ENCODE measurements around the gene ACBD4. TPM values are rescaled to one million over a fixed set of nuclear protein-coding genes. Genes with fewer than 3 reads are reported as not detected.

Gene ACBD4
- total and polyA plus RNA-seq, 4 donors: 7.8 to 15.7 (median 12.7) TPM

- H3K4me1 ChIP-seq (ENCODE audit: control insufficient read depth in 5 of 5, insufficient read depth in 5 of 5, low read length in 5 of 5): peaks cover 0 to 1% (median 0%) of the 10 kb centered on the region in 5 donors
- no peak overlapping the region for H3K9ac ChIP-seq (ENCODE audit: insufficient read depth in 1 of 2, low read length in 2 of 2)
- WGBS, 2 donors: 93 to 94% methylated on average over 20 of the region's 20 CpGs
- DNase-seq: no peak
- H3K4me3 ChIP-seq: no peak overlapping the region
- H3K27me3 ChIP-seq (ENCODE audit: control insufficient read depth in 3 of 3, insufficient read depth in 3 of 3, low read length in 2 of 3): no peaks in the 10 kb centered on the region
- H3K27ac ChIP-seq (ENCODE audit: low read depth in 1 of 2, low read length in 1 of 2): no peak overlapping the region
- no peaks in the 10 kb centered on the region for H3K9me3 ChIP-seq (ENCODE audit: control insufficient read depth in 4 of 4, insufficient read depth in 3 of 4, low read length in 3 of 4)
- peaks cover 0 to 19% (median 1%) of the 10 kb centered on the region in 4 donors for H3K36me3 ChIP-seq (ENCODE audit: control insufficient read depth in 4 of 4, insufficient read depth in 4 of 4, low read length in 4 of 4)
- no peak for ATAC-seq (ENCODE audit: insufficient read depth, low FRiP score)
- TF ChIP-seq CTCF (IDR thresholded peaks at IDR 0.05; ENCODE audit: control extremely low read depth, extremely low read depth): no peak
Measured at GRCh38 chr17:45117848-45118646, 17.4 kb upstream of the ACBD4 start.

- TF ChIP-seq CTCF (IDR thresholded peaks at IDR 0.05; ENCODE audit: control extremely low read depth, extremely low read depth): no peak
Measured at GRCh38 chr17:45118691-45119090, 16.8 kb upstream of the ACBD4 start.

GRCh38 chr17:45119964-45120363 lies 15.5 kb upstream of the ACBD4 start:
- Histone ChIP-seq H3K36me3 (ENCODE audit: control insufficient read depth in 4 of 4, insufficient read depth in 4 of 4, low read length in 4 of 4) (peaks cover 0 to 17% (median 1%) of the 10 kb centered on the region in 4 donors), H3K4me3 (no peak overlapping the region), H3K27ac (ENCODE audit: low read depth in 1 of 2, low read length in 1 of 2) (no peak overlapping the region), H3K4me1 (ENCODE audit: control insufficient read depth in 5 of 5, insufficient read depth in 5 of 5, low read length in 5 of 5) (peaks cover 0 to 16% (median 0%) of the 10 kb centered on the region in 5 donors), H3K9ac (ENCODE audit: insufficient read depth in 1 of 2, low read length in 2 of 2) (no peak overlapping the region), H3K9me3 (ENCODE audit: control insufficient read depth in 4 of 4, insufficient read depth in 3 of 4, low read length in 3 of 4) (no peaks in the 10 kb centered on the region), H3K27me3 (ENCODE audit: control insufficient read depth in 3 of 3, insufficient read depth in 3 of 3, low read length in 2 of 3) (no peaks in the 10 kb centered on the region)
- DNase-seq (no peak), ATAC-seq (ENCODE audit: insufficient read depth, low FRiP score) (no peak)
- no peak for TF ChIP-seq CTCF (IDR thresholded peaks at IDR 0.05; ENCODE audit: control extremely low read depth, extremely low read depth)
- 90 to 97% methylated on average over 8 of the region's 8 CpGs for WGBS, 2 donors

More at GRCh38 chr17:45118691-45119090, 16.8 kb upstream of the ACBD4 start:
- H3K36me3 ChIP-seq (ENCODE audit: control insufficient read depth in 4 of 4, insufficient read depth in 4 of 4, low read length in 4 of 4): peaks cover 0 to 17% (median 1%) of the 10 kb centered on the region in 4 donors
- no peak for ATAC-seq (ENCODE audit: insufficient read depth, low FRiP score)
- no peaks in the 10 kb centered on the region for H3K9me3 ChIP-seq (ENCODE audit: control insufficient read depth in 4 of 4, insufficient read depth in 3 of 4, low read length in 3 of 4)
- no peak overlapping the region for H3K4me3 ChIP-seq
- no peak overlapping the region for H3K9ac ChIP-seq (ENCODE audit: insufficient read depth in 1 of 2, low read length in 2 of 2)
- peaks cover 0 to 6% (median 0%) of the 10 kb centered on the region in 5 donors for H3K4me1 ChIP-seq (ENCODE audit: control insufficient read depth in 5 of 5, insufficient read depth in 5 of 5, low read length in 5 of 5)
- 92 to 94% methylated on average over 23 of the region's 23 CpGs for WGBS, 2 donors
- no peak for DNase-seq
- H3K27ac ChIP-seq (ENCODE audit: low read depth in 1 of 2, low read length in 1 of 2): no peak overlapping the region
- no peaks in the 10 kb centered on the region for H3K27me3 ChIP-seq (ENCODE audit: control insufficient read depth in 3 of 3, insufficient read depth in 3 of 3, low read length in 2 of 3)

Data from lung (tissue), 12 donors.